Neutrophil (primary cell): ENCODE data around the gene CELF2.

Experiments used
- H3K27ac ChIP-seq: fragments of 200-600 bp; sonication (generic); 2 replicates; pipeline ENCODE4 v1.5.1; 2016; ENCODE audit warnings: mild to moderate bottlenecking, moderate library complexity
- H3K27me3 ChIP-seq: fragments of 200-600 bp; sonication (generic); 2 replicates; pipeline ENCODE4 v1.6.0; 2016; ENCODE audit warnings: mild to moderate bottlenecking
- H3K36me3 ChIP-seq: fragments of 200-600 bp; sonication (generic); 2 replicates; pipeline ENCODE4 v1.5.1; 2017
- H3K4me1 ChIP-seq, 2 experiments: fragments of 200-600 bp in 1 of 2; sonication (generic) in 1 of 2; 1 replicate in 1 of 2; 2 replicates in 1 of 2; pipeline versions ENCODE4 v1.5.1 to v1.6.1; 2013 to 2016; ENCODE audit warnings: low read depth in 1 of 2, low read length in 1 of 2, mild to moderate bottlenecking in 1 of 2, moderate library complexity in 1 of 2; ENCODE audit not compliant: control insufficient read depth in 1 of 2, insufficient read depth in 1 of 2
- H3K4me3 ChIP-seq, 2 experiments: fragments of 200-600 bp in 1 of 2; sonication (generic) in 1 of 2; 1 replicate in 1 of 2; 2 replicates in 1 of 2; pipeline ENCODE4 v1.5.1; 2013 to 2016; ENCODE audit warnings: low read depth in 1 of 2, low read length in 1 of 2, mild to moderate bottlenecking in 1 of 2, moderate library complexity in 1 of 2
- H3K9me3 ChIP-seq: fragments of 200-600 bp; sonication (generic); 2 replicates; pipeline ENCODE4 v1.5.1; 2016
- CTCF ChIP-seq: fragments of 200-600 bp; sonication (generic); IDR thresholded peaks from 2 replicates; pipeline ENCODE4 v1.5.1; 2016; ENCODE audit warnings: antibody characterized with exemption

Gene CELF2

GRCh38 chr10:11191190-11191589 is 173.5 kb downstream of the CELF2 start:
- Histone ChIP-seq H3K4me3 (no peak overlapping the region), H3K36me3 (peaks cover 68% of the 10 kb centered on the region), H3K9me3 (no peaks in the 10 kb centered on the region), H3K4me1 (peaks cover 46 to 73% of the 10 kb centered on the region in 2 experiments), H3K27ac (peak overlapping the region; percentile 58), H3K27me3 (no peaks in the 10 kb centered on the region)
- no peak for TF ChIP-seq CTCF

GRCh38 chr10:11191678-11192077 is 174.0 kb downstream of the CELF2 start:
- TF ChIP-seq CTCF: no peak
- H3K4me1 ChIP-seq: peaks cover 44 to 68% of the 10 kb centered on the region in 2 experiments
- H3K27me3 ChIP-seq: no peaks in the 10 kb centered on the region
- H3K4me3 ChIP-seq: no peak overlapping the region
- peak overlapping the region; percentile 58 for H3K27ac ChIP-seq
- no peaks in the 10 kb centered on the region for H3K9me3 ChIP-seq
- H3K36me3 ChIP-seq: peaks cover 73% of the 10 kb centered on the region

GRCh38 chr10:11192304-11193000 is 174.8 kb downstream of the CELF2 start:
- no peaks in the 10 kb centered on the region for H3K27me3 ChIP-seq
- no peak overlapping the region for H3K4me3 ChIP-seq
- no peak for TF ChIP-seq CTCF
- no peaks in the 10 kb centered on the region for H3K9me3 ChIP-seq
- peaks cover 78% of the 10 kb centered on the region for H3K36me3 ChIP-seq
- H3K4me1 ChIP-seq: peaks cover 47 to 65% of the 10 kb centered on the region in 2 experiments
- H3K27ac ChIP-seq: peak overlapping the region; percentile 58

GRCh38 chr10:11193001-11193551 is 175.4 kb downstream of the CELF2 start:
- H3K4me3 ChIP-seq: no peak overlapping the region
- peaks cover 53 to 72% of the 10 kb centered on the region in 2 experiments for H3K4me1 ChIP-seq
- H3K9me3 ChIP-seq: no peaks in the 10 kb centered on the region
- no peak for TF ChIP-seq CTCF
- H3K27ac ChIP-seq: peak overlapping the region; percentile 58
- H3K27me3 ChIP-seq: no peaks in the 10 kb centered on the region
- H3K36me3 ChIP-seq: peaks cover 83% of the 10 kb centered on the region

GRCh38 chr10:11194859-11195586 is 177.4 kb downstream of the CELF2 start:
- peaks cover 87% of the 10 kb centered on the region for H3K36me3 ChIP-seq
- peaks cover 57 to 76% of the 10 kb centered on the region in 2 experiments for H3K4me1 ChIP-seq
- no peaks in the 10 kb centered on the region for H3K27me3 ChIP-seq
- no peak for TF ChIP-seq CTCF
- H3K9me3 ChIP-seq: no peaks in the 10 kb centered on the region
- no peak overlapping the region for H3K4me3 ChIP-seq
- H3K27ac ChIP-seq: peak overlapping the region; percentile 53
